ENCODE results near the gene JMJD1C. TPM values are rescaled to one million over a fixed set of nuclear protein-coding genes. Genes with fewer than 3 reads are reported as not detected.

JMJD1C gene
- total RNA-seq, 1 experiment from 2014 or later: 66.3 TPM

DNA sequence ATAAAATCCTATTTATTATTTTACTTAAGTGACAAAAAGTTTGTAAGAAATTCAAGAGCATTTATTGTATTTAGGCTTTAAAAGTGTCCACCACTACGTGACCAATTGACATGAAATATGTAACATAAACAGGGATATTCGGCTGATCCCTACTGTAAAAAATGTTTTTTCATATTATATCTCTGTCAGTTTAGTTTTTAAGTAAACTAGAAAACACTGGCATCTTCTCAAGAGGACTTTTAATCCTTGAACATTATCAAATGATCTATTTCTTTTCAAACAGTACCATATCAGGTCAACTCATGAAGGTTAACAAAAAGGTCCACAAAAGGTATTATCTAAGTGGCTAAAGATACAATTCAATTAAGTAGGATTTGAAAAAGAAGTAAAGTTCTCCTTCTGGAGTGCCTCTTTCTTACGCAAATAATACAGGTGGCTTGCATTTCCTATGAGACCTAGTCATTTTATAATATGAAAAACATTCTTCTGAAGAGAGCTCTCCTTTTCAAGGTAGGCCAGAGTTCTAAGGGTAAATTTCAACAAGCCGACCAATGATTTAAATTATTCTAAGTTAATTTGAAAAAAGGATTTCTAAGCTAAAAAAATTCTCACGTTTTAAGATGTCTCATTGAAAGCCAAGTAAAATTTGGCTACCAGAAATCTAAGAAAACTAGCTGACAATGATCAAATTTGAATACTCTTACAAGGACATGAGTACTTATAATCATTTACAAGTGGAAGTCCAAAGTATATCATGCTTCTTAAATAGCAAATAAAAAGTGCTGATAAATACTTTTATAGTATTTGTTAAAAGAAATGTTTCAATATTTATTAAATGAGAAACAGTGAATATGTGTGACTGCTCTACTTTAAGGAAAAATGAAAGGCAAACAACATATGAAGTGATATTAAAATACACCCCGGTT, 199.1 kb downstream of the JMJD1C start:
- TF ChIP-seq ZNF274 (IDR thresholded peaks at IDR 0.05; ENCODE audit: low read depth, low read length) (no peak), SRF (IDR thresholded peaks at IDR 0.05; ENCODE audit: low read depth) (no peak), CEBPB (IDR thresholded peaks at IDR 0.05; ENCODE audit: low read depth) (no peak), FOSL1 (IDR thresholded peaks at IDR 0.05; ENCODE audit: low read depth) (no peak), SP1 (IDR thresholded peaks at IDR 0.05; ENCODE audit: low read depth) (no peak), ELF1 (IDR thresholded peaks at IDR 0.05; ENCODE audit: borderline replicate concordance, low read depth) (no peak), EZH2phosphoT487 (IDR thresholded peaks at IDR 0.05; ENCODE audit: borderline replicate concordance) (no peak), CBX3 (IDR thresholded peaks at IDR 0.05; ENCODE audit: low read depth) (no peak), JUND (IDR thresholded peaks at IDR 0.05) (no peak), ZFX (IDR thresholded peaks at IDR 0.05) (no peak)
- TF ChIP-seq, protein P1, sequence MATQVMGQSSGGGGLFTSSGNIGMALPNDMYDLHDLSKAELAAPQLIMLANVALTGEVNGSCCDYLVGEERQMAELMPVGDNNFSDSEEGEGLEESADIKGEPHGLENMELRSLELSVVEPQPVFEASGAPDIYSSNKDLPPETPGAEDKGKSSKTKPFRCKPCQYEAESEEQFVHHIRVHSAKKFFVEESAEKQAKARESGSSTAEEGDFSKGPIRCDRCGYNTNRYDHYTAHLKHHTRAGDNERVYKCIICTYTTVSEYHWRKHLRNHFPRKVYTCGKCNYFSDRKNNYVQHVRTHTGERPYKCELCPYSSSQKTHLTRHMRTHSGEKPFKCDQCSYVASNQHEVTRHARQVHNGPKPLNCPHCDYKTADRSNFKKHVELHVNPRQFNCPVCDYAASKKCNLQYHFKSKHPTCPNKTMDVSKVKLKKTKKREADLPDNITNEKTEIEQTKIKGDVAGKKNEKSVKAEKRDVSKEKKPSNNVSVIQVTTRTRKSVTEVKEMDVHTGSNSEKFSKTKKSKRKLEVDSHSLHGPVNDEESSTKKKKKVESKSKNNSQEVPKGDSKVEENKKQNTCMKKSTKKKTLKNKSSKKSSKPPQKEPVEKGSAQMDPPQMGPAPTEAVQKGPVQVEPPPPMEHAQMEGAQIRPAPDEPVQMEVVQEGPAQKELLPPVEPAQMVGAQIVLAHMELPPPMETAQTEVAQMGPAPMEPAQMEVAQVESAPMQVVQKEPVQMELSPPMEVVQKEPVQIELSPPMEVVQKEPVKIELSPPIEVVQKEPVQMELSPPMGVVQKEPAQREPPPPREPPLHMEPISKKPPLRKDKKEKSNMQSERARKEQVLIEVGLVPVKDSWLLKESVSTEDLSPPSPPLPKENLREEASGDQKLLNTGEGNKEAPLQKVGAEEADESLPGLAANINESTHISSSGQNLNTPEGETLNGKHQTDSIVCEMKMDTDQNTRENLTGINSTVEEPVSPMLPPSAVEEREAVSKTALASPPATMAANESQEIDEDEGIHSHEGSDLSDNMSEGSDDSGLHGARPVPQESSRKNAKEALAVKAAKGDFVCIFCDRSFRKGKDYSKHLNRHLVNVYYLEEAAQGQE (IDR thresholded peaks at IDR 0.05; ENCODE audit: low read depth): no peak
- TF ChIP-seq, protein P2, sequence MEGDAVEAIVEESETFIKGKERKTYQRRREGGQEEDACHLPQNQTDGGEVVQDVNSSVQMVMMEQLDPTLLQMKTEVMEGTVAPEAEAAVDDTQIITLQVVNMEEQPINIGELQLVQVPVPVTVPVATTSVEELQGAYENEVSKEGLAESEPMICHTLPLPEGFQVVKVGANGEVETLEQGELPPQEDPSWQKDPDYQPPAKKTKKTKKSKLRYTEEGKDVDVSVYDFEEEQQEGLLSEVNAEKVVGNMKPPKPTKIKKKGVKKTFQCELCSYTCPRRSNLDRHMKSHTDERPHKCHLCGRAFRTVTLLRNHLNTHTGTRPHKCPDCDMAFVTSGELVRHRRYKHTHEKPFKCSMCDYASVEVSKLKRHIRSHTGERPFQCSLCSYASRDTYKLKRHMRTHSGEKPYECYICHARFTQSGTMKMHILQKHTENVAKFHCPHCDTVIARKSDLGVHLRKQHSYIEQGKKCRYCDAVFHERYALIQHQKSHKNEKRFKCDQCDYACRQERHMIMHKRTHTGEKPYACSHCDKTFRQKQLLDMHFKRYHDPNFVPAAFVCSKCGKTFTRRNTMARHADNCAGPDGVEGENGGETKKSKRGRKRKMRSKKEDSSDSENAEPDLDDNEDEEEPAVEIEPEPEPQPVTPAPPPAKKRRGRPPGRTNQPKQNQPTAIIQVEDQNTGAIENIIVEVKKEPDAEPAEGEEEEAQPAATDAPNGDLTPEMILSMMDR (IDR thresholded peaks at IDR 0.05 in 2 of 3, conservative IDR thresholded peaks at IDR 0.05 in 1 of 3; ENCODE audit: borderline replicate concordance in 1 of 3, insufficient read depth in 1 of 3, low read depth in 2 of 3, low read length in 2 of 3): no peak
- TF ChIP-seq, protein P3, sequence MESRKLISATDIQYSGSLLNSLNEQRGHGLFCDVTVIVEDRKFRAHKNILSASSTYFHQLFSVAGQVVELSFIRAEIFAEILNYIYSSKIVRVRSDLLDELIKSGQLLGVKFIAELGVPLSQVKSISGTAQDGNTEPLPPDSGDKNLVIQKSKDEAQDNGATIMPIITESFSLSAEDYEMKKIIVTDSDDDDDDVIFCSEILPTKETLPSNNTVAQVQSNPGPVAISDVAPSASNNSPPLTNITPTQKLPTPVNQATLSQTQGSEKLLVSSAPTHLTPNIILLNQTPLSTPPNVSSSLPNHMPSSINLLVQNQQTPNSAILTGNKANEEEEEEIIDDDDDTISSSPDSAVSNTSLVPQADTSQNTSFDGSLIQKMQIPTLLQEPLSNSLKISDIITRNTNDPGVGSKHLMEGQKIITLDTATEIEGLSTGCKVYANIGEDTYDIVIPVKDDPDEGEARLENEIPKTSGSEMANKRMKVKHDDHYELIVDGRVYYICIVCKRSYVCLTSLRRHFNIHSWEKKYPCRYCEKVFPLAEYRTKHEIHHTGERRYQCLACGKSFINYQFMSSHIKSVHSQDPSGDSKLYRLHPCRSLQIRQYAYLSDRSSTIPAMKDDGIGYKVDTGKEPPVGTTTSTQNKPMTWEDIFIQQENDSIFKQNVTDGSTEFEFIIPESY (IDR thresholded peaks at IDR 0.05; ENCODE audit: extremely low read depth, insufficient replicate concordance, low read length): no peak
- TF ChIP-seq, protein P4, sequence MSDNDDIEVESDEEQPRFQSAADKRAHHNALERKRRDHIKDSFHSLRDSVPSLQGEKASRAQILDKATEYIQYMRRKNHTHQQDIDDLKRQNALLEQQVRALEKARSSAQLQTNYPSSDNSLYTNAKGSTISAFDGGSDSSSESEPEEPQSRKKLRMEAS (IDR thresholded peaks at IDR 0.05): no peak
- no TSS peak for BruUV-seq (replicated peaks)
- Histone ChIP-seq H3K4me1 (ENCODE audit: control insufficient read depth in 1 of 2, insufficient read depth in 2 of 2, low read length in 2 of 2) (peaks cover 28 to 57% of the 10 kb centered on the region in 2 experiments), H3K4me2 (ENCODE audit: low read length) (peak overlapping the region; percentile 89), H3K27ac (ENCODE audit: low read depth, low read length) (peak overlapping the region; percentile 72; the same call in 1 of the 2 replicates), H3K9ac (ENCODE audit: low read length) (peak overlapping the region; percentile 74), H3K27me3 (ENCODE audit: insufficient read depth, low read length) (no peaks in the 10 kb centered on the region), H4K20me1 (ENCODE audit: insufficient read depth) (no peaks in the 10 kb centered on the region), H3K36me3 (ENCODE audit: control insufficient read depth in 1 of 2, insufficient read depth in 2 of 2, low read length in 2 of 2) (no peaks in the 10 kb centered on the region), H3K9me2 (ENCODE audit: insufficient read depth) (no peaks in the 10 kb centered on the region), H2AFZ (ENCODE audit: low read depth, low read length, poor library complexity, severe bottlenecking) (no peak overlapping the region), H3K79me2 (ENCODE audit: insufficient read depth, low read length) (peaks cover 97% of the 10 kb centered on the region), H3K4me3 (replicated peaks in 1 of 2; ENCODE audit: low read depth in 1 of 2, low read length in 2 of 2) (peak overlapping the region; percentile 60 to 65; a peak in 3 of 4 replicates), H3K9me3 (ENCODE audit: control insufficient read depth in 1 of 2, insufficient read depth in 1 of 2, low read depth in 1 of 2, low read length in 2 of 2) (no peaks in the 10 kb centered on the region)
- intact Hi-C loops (cut with micrococcal nuclease): loop anchor here (5.0 kb wide), 1 partner anchor 446 kb away; no protein-coding TSS in a partner anchor
- ChIA-PET CTCF (interaction anchor here (0.6 kb wide), 1 partner anchor 22 kb away, joined by 3 read pairs; no protein-coding TSS in a partner anchor), POLR2A (interaction anchor here (1.4 to 3.1 kb wide), 3 partner anchors 12 to 362 kb away, joined by 3 to 10 read pairs (median 4); no protein-coding TSS in a partner anchor), RAD21 (ENCODE audit: low non-redundant PET in 1 of 2, low total read pairs in 2 of 2, uncharacterized antibody in 2 of 2, unreplicated experiment in 2 of 2) (no interaction called here)
- ATAC-seq: no peak
- no peak for DNase-seq (ENCODE audit: low read depth, low spot score)

All from HCT116 (cell line).